ENCODE data around the gene KCNK18. TPM values are rescaled to one million over a fixed set of nuclear protein-coding genes. Genes with fewer than 3 reads are reported as not detected.

KCNK18 gene
- total RNA-seq, 3 donors from 2014 or later = not detected

GRCh38 chr10:117259279-117259678 lies 62.0 kb downstream of the KCNK18 start:
- no peak for TF ChIP-seq CTCF (IDR thresholded peaks at IDR 0.05)
- H3K36me3 ChIP-seq (ENCODE audit: low read depth) = no peaks in the 10 kb centered on the region

More at GRCh38 chr10:117259279-117259678, 62.0 kb downstream of the KCNK18 start:
- Histone ChIP-seq H3K4me1 (ENCODE audit: low read depth) (no peaks in the 10 kb centered on the region), H3K9me3 (no peaks in the 10 kb centered on the region), H3K4me3 (no peak overlapping the region)
- no peak for ATAC-seq
- intact Hi-C loops (cut with DNase I, micrococcal nuclease) = no loop called here
- no peak for DNase-seq

Small RNA genes lying within 50 kb of the gene (microRNA-seq; reads per million reads assigned to microRNA genes)
- gene MIR3663 = not detected

Other genes starting within 250 kb of the KCNK18 start
- 10 to 100 TPM; 17.4 to 33.5 (median 27.9) TPM for gene SHTN1, start 192.3 kb upstream of the KCNK18 start, total RNA-seq
- gene VAX1, start 59.2 kb upstream of the KCNK18 start, total RNA-seq = not detected
- gene SLC18A2, start 43.6 kb downstream of the KCNK18 start, total RNA-seq = 1 to 10 TPM in 2 of 3 donors, under 1 TPM in 1; 0.29 to 1.9 (median 1.6) TPM
- gene PDZD8, start 178.0 kb downstream of the KCNK18 start, total RNA-seq = 10 to 100 TPM; 54.2 to 67.8 (median 57.6) TPM

All from mucosa of descending colon (tissue), 3 donors.